ENCODE measurements around the gene GPR137. TPM values are rescaled to one million over a fixed set of nuclear protein-coding genes. Genes with fewer than 3 reads are reported as not detected.
"Not testable (repeated sequence)": the region's sequence is repeated elsewhere in the genome, so short reads cannot be mapped to it uniquely, and the experiment has no call there.

The GPR137 gene
- total RNA-seq, 4 donors from 2014 or later = 12.5 to 25.7 (median 20.0) TPM

GRCh38 chr11:64314805-64315561 is 29.3 kb downstream of the GPR137 start:
- Histone ChIP-seq H3K9me3 (no peaks in the 10 kb centered on the region), H3K27me3 (no peaks in the 10 kb centered on the region), H3K27ac (no peak overlapping the region), H3K36me3 (peaks cover 0 to 39% (median 8%) of the 10 kb centered on the region in 3 donors), H3K4me3 (no peak overlapping the region), H3K4me1 (peaks cover 0 to 29% (median 13%) of the 10 kb centered on the region in 4 donors)
- no peak for DNase-seq (ENCODE audit: low spot score in 2 of 2)
- TF ChIP-seq POLR2A (IDR thresholded peaks at IDR 0.05) (no peak), CTCF (IDR thresholded peaks at IDR 0.05) (no peak), EP300 (IDR thresholded peaks at IDR 0.05) (no peak)
- 82 to 91% methylated on average over 12 to 20 of the region's 24 CpGs for WGBS, 2 donors

GRCh38 chr11:64315667-64316526 is 30.2 kb downstream of the GPR137 start:
- peaks cover 0 to 48% (median 13%) of the 10 kb centered on the region in 3 donors for H3K36me3 ChIP-seq
- peak overlapping the region in 1 of 4 donors; percentile 96 for H3K4me3 ChIP-seq
- not testable (repeated sequence) for DNase-seq (ENCODE audit: low spot score in 2 of 2); H3K27me3 ChIP-seq; H3K9me3 ChIP-seq
- peak overlapping the region in 2 of 4 donors; percentile 96 to 98 for H3K27ac ChIP-seq
- H3K4me1 ChIP-seq = peaks cover 0 to 29% (median 13%) of the 10 kb centered on the region in 4 donors
- 69 to 77% methylated on average over 16 to 23 of the region's 25 CpGs for WGBS, 2 donors

GRCh38 chr11:64316672-64317324 is 31.1 kb downstream of the GPR137 start:
- H3K27me3 ChIP-seq = no peaks in the 10 kb centered on the region
- peak overlapping the region; percentile 51 to 96 (median 84) for H3K4me3 ChIP-seq
- no peak for DNase-seq (ENCODE audit: low spot score in 2 of 2)
- H3K4me1 ChIP-seq = peaks cover 0 to 29% (median 13%) of the 10 kb centered on the region in 4 donors
- no peak for TF ChIP-seq POLR2A (IDR thresholded peaks at IDR 0.05)
- peak in 1 of 5 experiments; percentile 7 for TF ChIP-seq CTCF (IDR thresholded peaks at IDR 0.05)
- peak overlapping the region; percentile 96 to 99 (median 98) for H3K27ac ChIP-seq
- 12 to 17% methylated on average over 14 to 16 of the region's 32 CpGs for WGBS, 2 donors
- H3K36me3 ChIP-seq = peaks cover 0 to 57% (median 19%) of the 10 kb centered on the region in 3 donors
- no peaks in the 10 kb centered on the region for H3K9me3 ChIP-seq

GRCh38 chr11:64317325-64317960 is 31.8 kb downstream of the GPR137 start, which contains the start of gene TRMT112:
Gene TRMT112, minus strand, starts transcription at chr11:64317559. Its CDS starts 33 bp downstream, at chr11:64317526.
- Histone ChIP-seq H3K27me3 (no peaks in the 10 kb centered on the region), H3K4me1 (peaks cover 0 to 32% (median 13%) of the 10 kb centered on the region in 4 donors), H3K27ac (peak within 1 kb of the TSS; percentile 96 to 99 (median 98)), H3K36me3 (peaks cover 0 to 63% (median 19%) of the 10 kb centered on the region in 3 donors), H3K9me3 (no peaks in the 10 kb centered on the region), H3K4me3 (peak within 1 kb of the TSS; percentile 51 to 96 (median 84))
- TF ChIP-seq POLR2A (IDR thresholded peaks at IDR 0.05) = peak; percentile 58 to 91
- peak in 1 of 5 experiments; percentile 6 for TF ChIP-seq CTCF (IDR thresholded peaks at IDR 0.05)
- peak; percentile 92 to 94 for TF ChIP-seq EP300 (IDR thresholded peaks at IDR 0.05)
- 1 to 2% methylated on average over 27 to 37 of the region's 43 CpGs for WGBS, 2 donors
- peak; percentile 92 to 98 for DNase-seq (ENCODE audit: low spot score in 2 of 2)

Data from tibial nerve (tissue), 4 donors.